Hematopoietic multipotent progenitor cell treated with erythropoietin and hydrocortisone succinate and interleukin-3 and kit ligand, for 4 days (in vitro differentiated cells): ENCODE measurements around the gene TOP3B.

ENCODE experiments used
- DNase-seq: peaks from one replicate; pipeline ENCODE4 v3.0.0-alpha.2; 2015

Gene TOP3B, protein sequence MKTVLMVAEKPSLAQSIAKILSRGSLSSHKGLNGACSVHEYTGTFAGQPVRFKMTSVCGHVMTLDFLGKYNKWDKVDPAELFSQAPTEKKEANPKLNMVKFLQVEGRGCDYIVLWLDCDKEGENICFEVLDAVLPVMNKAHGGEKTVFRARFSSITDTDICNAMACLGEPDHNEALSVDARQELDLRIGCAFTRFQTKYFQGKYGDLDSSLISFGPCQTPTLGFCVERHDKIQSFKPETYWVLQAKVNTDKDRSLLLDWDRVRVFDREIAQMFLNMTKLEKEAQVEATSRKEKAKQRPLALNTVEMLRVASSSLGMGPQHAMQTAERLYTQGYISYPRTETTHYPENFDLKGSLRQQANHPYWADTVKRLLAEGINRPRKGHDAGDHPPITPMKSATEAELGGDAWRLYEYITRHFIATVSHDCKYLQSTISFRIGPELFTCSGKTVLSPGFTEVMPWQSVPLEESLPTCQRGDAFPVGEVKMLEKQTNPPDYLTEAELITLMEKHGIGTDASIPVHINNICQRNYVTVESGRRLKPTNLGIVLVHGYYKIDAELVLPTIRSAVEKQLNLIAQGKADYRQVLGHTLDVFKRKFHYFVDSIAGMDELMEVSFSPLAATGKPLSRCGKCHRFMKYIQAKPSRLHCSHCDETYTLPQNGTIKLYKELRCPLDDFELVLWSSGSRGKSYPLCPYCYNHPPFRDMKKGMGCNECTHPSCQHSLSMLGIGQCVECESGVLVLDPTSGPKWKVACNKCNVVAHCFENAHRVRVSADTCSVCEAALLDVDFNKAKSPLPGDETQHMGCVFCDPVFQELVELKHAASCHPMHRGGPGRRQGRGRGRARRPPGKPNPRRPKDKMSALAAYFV

GRCh38 chr22:21982338-21982965, at the start of gene TOP3B:
Gene TOP3B (minus strand): TSS chr22:21982787. CDS start chr22:21975709, 7,078 bp downstream.
- DNase-seq: peak; percentile 92

DNA sequence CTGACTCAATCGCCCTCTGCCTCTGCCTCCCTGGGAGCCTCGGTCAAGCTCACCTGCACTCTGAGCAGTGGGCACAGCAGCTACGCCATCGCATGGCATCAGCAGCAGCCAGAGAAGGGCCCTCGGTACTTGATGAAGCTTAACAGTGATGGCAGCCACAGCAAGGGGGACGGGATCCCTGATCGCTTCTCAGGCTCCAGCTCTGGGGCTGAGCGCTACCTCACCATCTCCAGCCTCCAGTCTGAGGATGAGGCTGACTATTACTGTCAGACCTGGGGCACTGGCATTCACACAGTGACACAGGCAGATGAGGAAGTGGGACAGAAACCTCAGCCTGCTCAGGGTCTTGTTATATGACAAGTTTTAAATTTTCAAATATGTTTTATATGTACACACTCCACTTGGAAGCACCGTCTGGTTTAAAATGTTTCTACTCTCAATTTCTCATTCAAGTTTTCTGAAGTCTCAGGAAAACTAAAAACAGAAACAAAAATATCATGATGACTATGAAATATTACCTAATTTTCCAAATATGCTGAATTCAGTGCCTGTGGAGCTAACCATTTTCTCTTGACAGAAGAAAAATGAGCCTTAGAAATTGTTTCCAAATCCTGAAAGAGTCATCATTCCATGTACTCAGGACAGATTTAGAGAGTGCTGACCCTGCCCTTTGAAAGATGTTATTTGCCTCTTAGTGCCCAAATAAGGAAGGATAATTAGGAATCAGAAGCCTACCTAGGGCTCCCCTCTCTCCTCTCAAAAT, 48.8 kb upstream of the TOP3B start:
- no peak for DNase-seq

- DNase-seq: peak; percentile 40
Measured at GRCh38 chr22:22030493-22031182, 48.1 kb upstream of the TOP3B start.

DNA sequence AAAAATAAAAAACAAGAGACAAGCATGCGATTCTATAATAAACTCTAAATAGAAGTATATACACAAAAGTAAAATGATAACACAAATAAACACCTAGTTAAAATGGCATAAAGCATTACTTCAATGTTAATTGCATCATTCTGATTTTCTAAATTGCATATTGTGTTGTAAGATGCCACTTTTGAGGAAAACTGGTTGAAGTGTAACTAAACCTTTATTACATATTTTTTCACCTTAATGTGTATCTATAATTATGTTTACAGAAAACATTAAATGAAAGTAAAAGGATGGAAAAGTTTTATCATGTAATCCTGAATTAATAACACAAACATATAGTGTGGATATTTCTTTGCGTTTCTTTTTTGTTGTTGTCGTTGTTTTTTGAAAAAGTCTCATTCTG, 45.4 kb upstream of the TOP3B start:
- no peak for DNase-seq

GRCh38 chr22:22026157-22026831, 43.7 kb upstream of the TOP3B start:
- DNase-seq: no peak

GRCh38 chr22:22025320-22026156, 43.0 kb upstream of the TOP3B start:
- no peak for DNase-seq

DNA sequence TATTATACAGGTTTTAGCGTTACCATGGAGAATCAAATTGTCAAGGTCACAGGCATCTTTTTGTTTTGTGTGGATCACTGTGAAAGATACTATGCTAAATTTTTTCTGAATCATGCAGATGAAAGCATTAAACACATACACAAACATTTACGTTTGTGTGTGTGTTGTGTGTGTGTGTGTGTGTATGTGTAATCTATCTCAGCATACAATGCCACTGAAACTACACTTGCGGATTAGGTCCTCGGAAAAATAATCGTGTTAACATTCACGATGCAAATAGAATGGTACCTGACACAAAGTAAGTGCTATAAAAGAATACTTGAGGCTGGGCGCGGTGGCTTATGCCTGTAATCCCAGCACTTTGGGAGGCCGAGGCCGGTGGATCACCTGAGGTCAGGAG, 41.9 kb upstream of the TOP3B start:
- DNase-seq: no peak

DNA sequence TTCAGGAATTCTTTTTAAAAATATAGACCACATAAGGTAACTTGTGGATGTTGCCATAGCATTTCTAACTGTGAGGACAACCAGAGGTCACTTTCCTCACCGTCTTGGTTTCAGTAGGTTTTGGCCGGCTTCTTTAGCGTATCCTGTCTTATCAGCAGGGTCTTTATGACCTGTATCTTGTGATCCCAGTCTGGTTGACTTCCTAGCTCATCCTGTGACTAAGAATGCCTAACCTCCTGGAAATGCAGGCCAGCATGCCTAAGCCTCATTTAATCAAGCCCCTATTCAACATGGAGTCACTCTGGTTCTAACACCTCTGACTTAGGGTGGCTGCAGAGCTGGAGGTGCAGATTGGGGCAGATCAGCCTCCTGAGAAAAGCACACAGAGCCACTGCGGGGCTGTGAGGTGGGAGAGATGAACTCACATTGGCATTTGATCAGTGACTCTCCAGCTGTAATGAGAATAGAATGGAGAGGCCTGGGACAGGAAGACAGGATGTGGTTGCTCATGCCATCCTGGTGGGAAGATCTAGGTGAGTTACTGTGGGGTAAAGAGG, 41.1 kb upstream of the TOP3B start:
- DNase-seq: no peak

DNA sequence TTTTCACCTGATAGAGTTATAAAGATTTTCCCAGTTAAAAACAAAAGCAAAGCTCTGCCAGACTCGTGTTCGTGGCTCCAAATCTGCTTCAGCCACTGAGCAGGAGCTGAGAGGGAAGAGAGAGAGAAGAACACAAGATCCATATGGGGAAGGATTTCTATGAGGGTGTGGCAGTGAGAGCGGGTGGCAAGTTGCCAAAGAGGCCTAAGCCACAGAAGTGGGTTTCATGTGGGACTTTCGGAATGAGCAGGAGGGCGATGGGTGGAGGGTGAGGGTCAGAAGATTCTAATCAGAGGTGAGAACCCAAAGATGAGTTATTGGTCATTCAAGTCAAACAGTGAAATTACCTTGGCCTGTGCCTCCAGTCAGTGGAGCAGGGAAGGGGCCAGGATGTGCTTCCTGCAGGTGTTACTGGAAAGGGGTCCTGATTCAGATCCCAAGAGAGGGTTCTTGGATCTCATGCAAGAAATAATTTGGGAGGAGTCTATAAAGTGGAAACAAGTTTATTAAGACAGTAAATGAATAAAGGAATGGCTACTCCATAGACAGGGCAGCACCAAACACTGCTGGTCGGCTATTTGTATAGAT, 40.5 kb upstream of the TOP3B start:
- no peak for DNase-seq

- no peak for DNase-seq
Measured at GRCh38 chr22:22022255-22022840, 39.8 kb upstream of the TOP3B start.

DNA sequence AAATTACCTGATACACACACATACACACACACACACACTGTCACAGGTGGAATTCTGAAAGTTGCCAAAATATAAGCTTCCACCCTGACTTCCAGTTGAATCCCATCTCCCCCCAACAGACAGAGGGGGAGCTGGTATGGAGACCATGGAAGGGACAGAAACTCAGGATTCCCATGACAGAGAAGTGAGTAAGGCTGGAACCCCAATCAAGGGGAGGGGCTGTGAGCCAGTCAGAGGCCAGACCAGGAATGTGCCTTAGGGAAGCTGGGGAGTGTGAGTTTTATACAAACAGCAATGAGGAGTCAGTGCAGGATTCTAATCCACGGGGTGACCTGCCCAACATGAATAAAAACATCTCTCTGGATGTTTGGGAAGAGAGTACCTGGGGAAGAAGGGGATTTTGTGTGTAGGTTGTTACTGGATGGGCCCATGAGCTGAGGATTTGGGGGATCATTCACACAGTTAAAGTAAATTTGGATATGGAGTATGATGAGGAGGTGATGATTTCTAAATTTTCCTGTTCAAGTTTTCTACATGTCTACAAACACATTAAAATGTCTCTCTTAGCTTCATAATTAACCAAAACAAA, 38.7 kb upstream of the TOP3B start:
- no peak for DNase-seq

- no peak for DNase-seq
Measured at GRCh38 chr22:22020425-22020852, 37.9 kb upstream of the TOP3B start.

GRCh38 chr22:22019659-22020424, 37.3 kb upstream of the TOP3B start:
- DNase-seq: peak; percentile 17

- no peak for DNase-seq
Measured at GRCh38 chr22:22018825-22019658, 36.5 kb upstream of the TOP3B start.

- no peak for DNase-seq
Measured at GRCh38 chr22:22015631-22016030, 33.0 kb upstream of the TOP3B start.

DNA sequence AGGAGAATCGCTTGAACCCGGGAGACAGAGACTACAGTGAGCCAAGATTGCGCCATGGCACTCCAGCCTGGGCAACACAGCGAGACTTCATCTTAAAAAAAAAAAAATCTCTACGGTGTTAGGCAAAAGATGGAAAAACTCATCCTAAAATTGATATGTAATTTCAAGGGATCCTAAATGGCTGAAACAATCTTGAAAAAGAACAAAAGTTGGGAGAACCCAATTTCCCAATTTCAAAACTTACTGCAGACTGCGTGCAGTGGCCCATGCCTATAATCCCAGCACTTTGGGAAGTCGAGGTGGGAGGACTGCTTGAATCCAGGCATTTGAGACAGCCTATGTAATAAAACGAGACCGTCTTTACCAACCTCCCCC, 31.7 kb upstream of the TOP3B start:
- no peak for DNase-seq
